Esophagus muscularis mucosa (tissue), 4 donors: ENCODE results near the gene SLC30A2.

Experiments
- CTCF ChIP-seq, 3 experiments: fragments of 200-600 bp in 2 of 3; fragments of 450-650 bp in 1 of 3; sonication (generic) in 2 of 3; IDR thresholded peaks; one replicate each; pipeline ENCODE4 v1.5.1; 2017 to 2019; ENCODE audit warnings: antibody characterized with exemption in 3 of 3, mild to moderate bottlenecking in 2 of 3, moderate library complexity in 1 of 3
- EP300 ChIP-seq: sonication (generic); formaldehyde crosslinking; IDR thresholded peaks from one replicate; pipeline ENCODE4 v1.6.1; 2017; ENCODE audit warnings: antibody characterized with exemption
- POLR2A ChIP-seq: fragments of 450-650 bp; IDR thresholded peaks from one replicate; pipeline ENCODE4 v1.6.1; 2017; ENCODE audit warnings: antibody characterized with exemption, moderate library complexity, mild to moderate bottlenecking, low read depth
- POLR2AphosphoS5 ChIP-seq, 2 donors: sonication (generic); formaldehyde crosslinking; IDR thresholded peaks; one replicate each; pipeline ENCODE4 v1.6.1; 2017; ENCODE audit warnings: antibody characterized with exemption in 2 of 2

GRCh38 chr1:26058052-26058595, 12.2 kb upstream of the SLC30A2 start:
- TF ChIP-seq CTCF (IDR thresholded peaks at IDR 0.05) (no peak), POLR2AphosphoS5 (IDR thresholded peaks at IDR 0.05) (no peak), POLR2A (no peak), EP300 (no peak)
